HepG2 (cell line): ENCODE results near the gene MAJIN. TPM values are rescaled to one million over a fixed set of nuclear protein-coding genes. Genes with fewer than 3 reads are reported as not detected.
A peak's percentile ranks its signal among the peaks of the same experiment; 100 is the strongest.

Experiments used
- ATF1 ChIP-seq: IDR thresholded peaks from 2 replicates; pipeline ENCODE4 v1.6.1; 2016; ENCODE audit warnings: mild to moderate bottlenecking, control low read depth
- CENPX ChIP-seq: sonication (generic); formaldehyde crosslinking; IDR thresholded peaks from 2 replicates; pipeline ENCODE4 v1.9.0; 2021; ENCODE audit warnings: mild to moderate bottlenecking, missing genetic modification reagents, moderate library complexity
- DNMT3B ChIP-seq: conservative IDR thresholded peaks from 2 replicates; pipeline ENCODE4 v1.6.1; 2016; ENCODE audit warnings: missing biosample characterization, control low read depth
- ELF3 ChIP-seq: IDR thresholded peaks from 2 replicates; pipeline ENCODE4 v1.6.1; 2016; ENCODE audit warnings: missing genetic modification reagents, missing compliant biosample characterization
- KAT2B ChIP-seq: fragments of 150-350 bp; IDR thresholded peaks from 2 replicates; pipeline ENCODE4 v1.6.1; 2014; ENCODE audit warnings: low read depth, low read length, borderline replicate concordance
- SMARCC2 ChIP-seq: fragments of 450-650 bp; IDR thresholded peaks from 2 replicates; pipeline ENCODE4 v1.6.1; 2017; ENCODE audit warnings: antibody characterized with exemption, mild to moderate bottlenecking
- TAF15 ChIP-seq: fragments of 200-400 bp; formaldehyde crosslinking; IDR thresholded peaks from one replicate; pipeline ENCODE4 v1.6.1; 2018; ENCODE audit warnings: mild to moderate bottlenecking, low read depth, low read length; ENCODE audit not compliant: poor library complexity, severe bottlenecking
- ZNF335 ChIP-seq: sonication (generic); formaldehyde crosslinking; IDR thresholded peaks from 2 replicates; pipeline ENCODE4 v1.4.0; 2020; ENCODE audit warnings: missing genetic modification reagents
- ZNF460 ChIP-seq: sonication (generic); formaldehyde crosslinking; IDR thresholded peaks from 2 replicates; pipeline ENCODE4 v1.5.1; 2020; ENCODE audit warnings: missing genetic modification reagents, mild to moderate bottlenecking, borderline replicate concordance
- ZNF737 ChIP-seq: sonication (generic); formaldehyde crosslinking; IDR thresholded peaks from 2 replicates; pipeline ENCODE4 v1.5.0; 2020; ENCODE audit warnings: missing genetic modification reagents, mild to moderate bottlenecking, borderline replicate concordance
- ZSCAN29 ChIP-seq: sonication (generic); formaldehyde crosslinking; conservative IDR thresholded peaks from 2 replicates; pipeline ENCODE4 v1.4.0; 2020; ENCODE audit warnings: mild to moderate bottlenecking, missing genetic modification reagents
- polyA plus RNA-seq, 8 experiments: library from polyadenylated mRNA; depleted of rRNA in 3 of 8; stranded (reverse) in 7 of 8; unstranded in 1 of 8; fragments of >200 nt; fragmentation: Illumina TruSeq in 4 of 8; extraction: Trizol in 4 of 8; gene quantifications; 2 replicates each; pipeline versions ENCODE4 v1.2.1 to v1.2.3, GENCODE V29; 2011 to 2016; ENCODE audit warnings: low read depth in 4 of 8, missing spikeins in 1 of 8, mixed read lengths in 1 of 8; ENCODE audit not compliant: insufficient read depth in 1 of 8
- total RNA-seq, 5 experiments: library from RNA; depleted of rRNA; stranded (reverse); fragments of >200 nt; fragmentation: Illumina TruSeq; extraction: Trizol; gene quantifications; 2 replicates each; pipeline ENCODE4 v1.2.3, GENCODE V29; 2016; ENCODE audit warnings: low read depth in 1 of 5
- TF ChIP-seq, protein P1 (sequence below): IDR thresholded peaks from 2 replicates; pipeline ENCODE4 v1.6.1; 2016; ENCODE audit warnings: mild to moderate bottlenecking, missing biosample characterization, missing genetic modification reagents
- TF ChIP-seq, protein P2 (sequence below): sonication (generic); formaldehyde crosslinking; IDR thresholded peaks from 2 replicates; pipeline ENCODE4 v1.5.0; 2020; ENCODE audit warnings: mild to moderate bottlenecking, missing genetic modification reagents
- TF ChIP-seq, protein P3 (sequence below): sonication (generic); formaldehyde crosslinking; conservative IDR thresholded peaks from 2 replicates; pipeline ENCODE4 v1.4.0; 2020; ENCODE audit warnings: missing genetic modification reagents
- TF ChIP-seq, protein P4 (sequence below): sonication (generic); formaldehyde crosslinking; IDR thresholded peaks from 2 replicates; pipeline ENCODE4 v1.5.0; 2020; ENCODE audit warnings: mild to moderate bottlenecking, missing genetic modification reagents, borderline replicate concordance
- TF ChIP-seq, protein P5 (sequence below): sonication (generic); formaldehyde crosslinking; IDR thresholded peaks from 2 replicates; pipeline ENCODE4 v1.4.0; 2020; ENCODE audit warnings: missing genetic modification reagents, mild to moderate bottlenecking, borderline replicate concordance

Gene MAJIN
- total and polyA plus RNA-seq, 2 of the 13 experiments (the other 11 are each of a cell fraction or from before 2014, with no cell fraction given) = not detected

DNA sequence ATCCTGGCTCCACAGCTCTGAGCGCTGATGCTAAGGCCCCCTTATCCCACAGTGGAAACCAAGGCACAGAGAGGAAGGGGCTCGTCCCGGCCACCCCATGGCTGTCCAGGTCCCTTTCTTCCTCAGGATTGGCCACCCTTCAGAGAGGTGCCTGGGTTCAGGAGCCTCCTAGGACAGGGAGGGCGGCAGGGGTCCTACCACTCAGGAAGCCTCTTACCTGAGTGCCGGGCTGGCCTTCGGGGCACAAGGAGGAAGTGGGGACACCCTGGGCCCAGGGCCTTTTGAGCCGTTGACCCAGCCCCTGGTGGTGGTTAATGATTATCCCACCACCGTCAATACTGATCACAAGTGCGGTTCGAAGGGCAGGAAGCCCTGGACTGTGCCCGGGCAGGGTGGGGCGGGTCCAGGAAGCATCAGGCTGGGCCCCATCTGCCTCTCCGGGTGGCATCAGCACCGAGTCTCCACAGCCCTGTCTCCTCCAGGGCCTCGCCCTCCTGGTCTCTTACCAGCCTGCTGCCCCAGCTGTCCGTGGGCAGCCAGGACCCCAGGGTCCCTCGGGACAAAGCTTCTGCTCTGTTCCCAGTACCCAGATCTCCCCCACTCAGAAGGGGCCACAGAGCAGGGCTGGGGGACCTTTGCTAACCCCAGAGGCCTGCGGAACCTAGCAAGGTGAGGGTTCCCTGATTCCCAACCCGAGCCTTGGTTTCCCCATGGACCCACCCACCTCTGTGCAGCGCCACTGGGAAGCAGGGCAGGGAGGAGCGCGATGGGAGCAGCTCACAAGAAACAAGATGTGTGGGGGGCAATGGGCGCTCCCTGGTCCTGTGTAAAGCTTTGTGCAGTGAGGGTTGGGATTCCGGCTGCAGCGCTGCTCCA lies 78.5 kb downstream of the MAJIN start (continued):
- TF ChIP-seq ZNF737 (0 out of 2 replicates have a peak, but pooled peaks have one; percentile 29), CENPX (CRISPR knock-in tag) (no peak), SMARCC2 (no peak), ELF3 (CRISPR knock-in tag) (peak; percentile 99), ZNF460 (CRISPR knock-in tag) (no peak; the same call in 1 of the 2 replicates), ZNF335 (CRISPR knock-in tag) (peak; percentile 81; the same call in 1 of the 2 replicates), ATF1 (CRISPR knock-in tag) (no peak), ZSCAN29 (no peak; the same call in 1 of the 2 replicates), DNMT3B (CRISPR knock-in tag) (no peak), KAT2B (no peak), TAF15 (no peak)
- TF ChIP-seq, protein P1, sequence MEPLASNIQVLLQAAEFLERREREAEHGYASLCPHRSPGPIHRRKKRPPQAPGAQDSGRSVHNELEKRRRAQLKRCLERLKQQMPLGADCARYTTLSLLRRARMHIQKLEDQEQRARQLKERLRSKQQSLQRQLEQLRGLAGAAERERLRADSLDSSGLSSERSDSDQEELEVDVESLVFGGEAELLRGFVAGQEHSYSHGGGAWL (CRISPR knock-in tag) = peak; percentile 77; the same call in 1 of the 2 replicates
- TF ChIP-seq, protein P2, sequence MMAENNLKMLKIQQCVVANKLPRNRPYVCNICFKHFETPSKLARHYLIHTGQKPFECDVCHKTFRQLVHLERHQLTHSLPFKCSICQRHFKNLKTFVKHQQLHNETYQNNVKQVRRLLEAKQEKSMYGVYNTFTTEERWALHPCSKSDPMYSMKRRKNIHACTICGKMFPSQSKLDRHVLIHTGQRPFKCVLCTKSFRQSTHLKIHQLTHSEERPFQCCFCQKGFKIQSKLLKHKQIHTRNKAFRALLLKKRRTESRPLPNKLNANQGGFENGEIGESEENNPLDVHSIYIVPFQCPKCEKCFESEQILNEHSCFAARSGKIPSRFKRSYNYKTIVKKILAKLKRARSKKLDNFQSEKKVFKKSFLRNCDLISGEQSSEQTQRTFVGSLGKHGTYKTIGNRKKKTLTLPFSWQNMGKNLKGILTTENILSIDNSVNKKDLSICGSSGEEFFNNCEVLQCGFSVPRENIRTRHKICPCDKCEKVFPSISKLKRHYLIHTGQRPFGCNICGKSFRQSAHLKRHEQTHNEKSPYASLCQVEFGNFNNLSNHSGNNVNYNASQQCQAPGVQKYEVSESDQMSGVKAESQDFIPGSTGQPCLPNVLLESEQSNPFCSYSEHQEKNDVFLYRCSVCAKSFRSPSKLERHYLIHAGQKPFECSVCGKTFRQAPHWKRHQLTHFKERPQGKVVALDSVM (CRISPR knock-in tag) = no peak
- TF ChIP-seq, protein P3, sequence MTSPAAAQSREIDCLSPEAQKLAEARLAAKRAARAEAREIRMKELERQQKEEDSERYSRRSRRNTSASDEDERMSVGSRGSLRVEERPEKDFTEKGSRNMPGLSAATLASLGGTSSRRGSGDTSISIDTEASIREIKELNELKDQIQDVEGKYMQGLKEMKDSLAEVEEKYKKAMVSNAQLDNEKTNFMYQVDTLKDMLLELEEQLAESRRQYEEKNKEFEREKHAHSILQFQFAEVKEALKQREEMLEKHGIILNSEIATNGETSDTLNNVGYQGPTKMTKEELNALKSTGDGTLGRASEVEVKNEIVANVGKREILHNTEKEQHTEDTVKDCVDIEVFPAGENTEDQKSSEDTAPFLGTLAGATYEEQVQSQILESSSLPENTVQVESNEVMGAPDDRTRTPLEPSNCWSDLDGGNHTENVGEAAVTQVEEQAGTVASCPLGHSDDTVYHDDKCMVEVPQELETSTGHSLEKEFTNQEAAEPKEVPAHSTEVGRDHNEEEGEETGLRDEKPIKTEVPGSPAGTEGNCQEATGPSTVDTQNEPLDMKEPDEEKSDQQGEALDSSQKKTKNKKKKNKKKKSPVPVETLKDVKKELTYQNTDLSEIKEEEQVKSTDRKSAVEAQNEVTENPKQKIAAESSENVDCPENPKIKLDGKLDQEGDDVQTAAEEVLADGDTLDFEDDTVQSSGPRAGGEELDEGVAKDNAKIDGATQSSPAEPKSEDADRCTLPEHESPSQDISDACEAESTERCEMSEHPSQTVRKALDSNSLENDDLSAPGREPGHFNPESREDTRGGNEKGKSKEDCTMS (CRISPR knock-in tag) = no peak
- TF ChIP-seq, protein P4, sequence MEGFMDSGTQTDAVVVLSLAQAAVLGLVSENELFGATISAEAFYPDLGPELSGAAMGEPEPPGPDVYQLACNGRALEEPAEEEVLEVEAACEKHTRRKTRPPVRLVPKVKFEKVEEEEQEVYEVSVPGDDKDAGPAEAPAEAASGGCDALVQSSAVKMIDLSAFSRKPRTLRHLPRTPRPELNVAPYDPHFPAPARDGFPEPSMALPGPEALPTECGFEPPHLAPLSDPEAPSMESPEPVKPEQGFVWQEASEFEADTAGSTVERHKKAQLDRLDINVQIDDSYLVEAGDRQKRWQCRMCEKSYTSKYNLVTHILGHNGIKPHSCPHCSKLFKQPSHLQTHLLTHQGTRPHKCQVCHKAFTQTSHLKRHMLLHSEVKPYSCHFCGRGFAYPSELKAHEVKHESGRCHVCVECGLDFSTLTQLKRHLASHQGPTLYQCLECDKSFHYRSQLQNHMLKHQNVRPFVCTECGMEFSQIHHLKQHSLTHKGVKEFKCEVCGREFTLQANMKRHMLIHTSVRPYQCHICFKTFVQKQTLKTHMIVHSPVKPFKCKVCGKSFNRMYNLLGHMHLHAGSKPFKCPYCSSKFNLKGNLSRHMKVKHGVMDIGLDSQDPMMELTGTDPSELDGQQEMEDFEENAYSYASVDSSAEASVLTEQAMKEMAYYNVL (CRISPR knock-in tag) = no peak
- TF ChIP-seq, protein P5, sequence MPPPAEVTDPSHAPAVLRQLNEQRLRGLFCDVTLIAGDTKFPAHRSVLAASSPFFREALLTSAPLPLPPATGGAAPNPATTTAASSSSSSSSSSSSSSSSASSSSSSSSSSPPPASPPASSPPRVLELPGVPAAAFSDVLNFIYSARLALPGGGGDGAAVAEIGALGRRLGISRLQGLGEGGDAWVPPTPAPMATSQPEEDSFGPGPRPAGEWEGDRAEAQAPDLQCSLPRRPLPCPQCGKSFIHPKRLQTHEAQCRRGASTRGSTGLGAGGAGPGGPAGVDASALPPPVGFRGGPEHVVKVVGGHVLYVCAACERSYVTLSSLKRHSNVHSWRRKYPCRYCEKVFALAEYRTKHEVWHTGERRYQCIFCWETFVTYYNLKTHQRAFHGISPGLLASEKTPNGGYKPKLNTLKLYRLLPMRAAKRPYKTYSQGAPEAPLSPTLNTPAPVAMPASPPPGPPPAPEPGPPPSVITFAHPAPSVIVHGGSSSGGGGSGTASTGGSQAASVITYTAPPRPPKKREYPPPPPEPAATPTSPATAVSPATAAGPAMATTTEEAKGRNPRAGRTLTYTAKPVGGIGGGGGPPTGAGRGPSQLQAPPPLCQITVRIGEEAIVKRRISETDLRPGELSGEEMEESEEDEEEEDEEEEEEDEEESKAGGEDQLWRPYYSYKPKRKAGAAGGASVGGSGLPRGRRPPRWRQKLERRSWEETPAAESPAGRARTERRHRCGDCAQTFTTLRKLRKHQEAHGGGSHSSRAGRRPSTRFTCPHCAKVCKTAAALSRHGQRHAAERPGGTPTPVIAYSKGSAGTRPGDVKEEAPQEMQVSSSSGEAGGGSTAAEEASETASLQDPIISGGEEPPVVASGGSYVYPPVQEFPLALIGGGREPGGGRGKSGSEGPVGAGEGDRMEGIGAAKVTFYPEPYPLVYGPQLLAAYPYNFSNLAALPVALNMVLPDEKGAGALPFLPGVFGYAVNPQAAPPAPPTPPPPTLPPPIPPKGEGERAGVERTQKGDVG (CRISPR knock-in tag) = no peak; the same call in 1 of the 2 replicates
